GM21447 (cell line): Measurements from ENCODE around the gene ZNF391.
"Not testable (repeated sequence)": the region's sequence is repeated elsewhere in the genome, so short reads cannot be mapped to it uniquely, and the experiment has no call there.

ENCODE experiments used
- ATAC-seq: cut with Tn5 transposase; IDR thresholded peaks from one replicate; pipeline ENCODE4 v1.9.1; 2021; ENCODE audit not compliant: unreplicated experiment

ZNF391 gene

DNA sequence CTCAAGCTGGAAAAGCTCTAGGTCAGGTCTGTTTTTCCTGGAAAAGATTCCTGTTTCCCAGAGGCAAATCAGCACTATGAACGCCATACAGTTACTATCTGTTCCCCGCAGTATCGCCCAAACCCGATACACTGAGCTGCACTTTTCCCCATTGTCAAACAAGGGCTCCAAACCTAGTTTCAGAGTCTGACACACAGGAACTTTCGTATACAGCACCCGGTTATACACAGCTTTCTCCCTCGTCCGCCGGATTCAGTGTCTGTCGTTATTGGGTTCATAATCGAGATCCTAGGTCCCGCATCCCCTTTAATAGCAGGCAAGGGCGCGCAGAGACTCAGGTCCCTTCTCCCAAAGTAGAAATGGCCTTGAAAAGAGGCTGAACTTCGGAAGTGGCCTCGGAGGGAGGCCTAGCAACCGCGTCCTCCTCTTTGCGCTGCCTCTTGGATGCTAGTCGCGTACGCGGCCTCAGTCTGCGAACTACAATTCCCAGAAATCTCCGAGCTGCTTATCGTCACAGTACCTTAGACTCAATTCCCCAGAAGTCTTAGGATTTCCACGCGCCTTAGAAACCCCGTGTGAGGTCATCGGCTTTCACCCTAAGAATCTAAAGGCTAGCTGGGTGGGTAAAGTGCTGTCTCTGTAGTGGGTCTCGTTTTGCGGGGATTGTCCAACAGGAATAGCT is 34.2 kb downstream of the ZNF391 start:
- ATAC-seq = no peak

DNA sequence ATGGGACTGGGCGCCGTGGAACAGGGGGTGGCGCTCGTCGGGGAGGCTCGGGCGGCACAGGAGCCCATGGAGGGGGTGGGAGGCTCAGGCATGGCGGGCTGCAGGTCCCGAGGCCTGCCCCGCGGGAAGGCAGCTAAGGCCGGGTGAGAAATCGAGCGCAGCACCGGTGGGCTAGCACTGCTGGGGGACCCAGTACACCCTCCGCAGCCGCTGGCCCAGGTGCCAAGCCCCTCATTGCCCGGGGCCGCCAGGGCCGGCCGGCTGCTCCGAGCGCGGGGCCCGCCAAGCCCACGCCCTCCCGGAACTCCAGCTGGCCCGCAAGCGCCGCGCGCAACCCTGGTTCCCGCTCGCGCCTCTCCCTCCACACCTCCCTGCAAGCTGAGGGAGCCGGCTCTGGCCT is 36.3 kb downstream of the ZNF391 start:
- not testable (repeated sequence) for ATAC-seq

DNA sequence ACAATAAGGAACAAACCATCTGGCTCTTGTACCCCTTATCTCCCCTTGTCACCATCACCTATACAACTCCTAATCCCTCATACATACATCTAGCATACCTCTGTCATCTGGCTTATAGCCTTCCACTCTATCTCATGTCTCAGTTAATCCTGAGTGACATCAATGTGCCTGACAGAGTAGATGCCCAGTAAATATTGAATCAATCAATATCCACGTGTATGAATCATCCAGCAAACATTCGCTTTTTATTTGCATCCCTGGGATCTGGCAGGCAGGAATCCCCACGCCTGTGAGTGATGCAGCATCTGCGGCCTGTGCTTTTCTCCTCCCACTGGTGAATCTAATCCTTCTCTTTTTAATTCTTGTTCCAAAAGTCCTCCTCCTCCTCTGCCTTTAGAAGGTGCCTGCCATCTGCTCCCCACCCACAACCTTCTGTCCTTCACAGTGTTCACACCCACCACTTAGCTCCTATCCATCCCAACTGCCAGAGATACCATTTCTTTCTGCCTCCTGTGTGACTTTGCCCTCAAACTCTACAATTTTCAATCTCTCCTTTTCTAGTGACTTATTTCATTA is 37.6 kb downstream of the ZNF391 start:
- ATAC-seq = no peak

DNA sequence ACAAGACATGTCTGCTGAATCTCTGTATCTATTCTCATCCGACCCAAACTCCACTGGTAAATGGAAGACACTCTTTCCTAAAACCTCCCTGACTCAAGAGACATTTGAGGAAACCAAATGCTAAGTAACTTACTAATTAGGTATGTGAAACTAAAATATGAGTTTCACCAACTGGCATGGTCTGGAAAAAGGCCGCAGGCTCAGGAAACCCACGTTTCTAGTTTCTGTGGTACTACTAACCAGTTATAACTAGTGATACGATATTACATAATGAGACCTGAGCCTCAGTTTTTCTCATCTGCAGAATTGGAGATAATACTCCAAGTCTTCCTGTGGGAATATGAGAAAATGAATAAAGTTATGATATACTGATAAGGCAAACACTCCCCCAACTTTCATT is 39.9 kb downstream of the ZNF391 start:
- ATAC-seq = no peak

DNA sequence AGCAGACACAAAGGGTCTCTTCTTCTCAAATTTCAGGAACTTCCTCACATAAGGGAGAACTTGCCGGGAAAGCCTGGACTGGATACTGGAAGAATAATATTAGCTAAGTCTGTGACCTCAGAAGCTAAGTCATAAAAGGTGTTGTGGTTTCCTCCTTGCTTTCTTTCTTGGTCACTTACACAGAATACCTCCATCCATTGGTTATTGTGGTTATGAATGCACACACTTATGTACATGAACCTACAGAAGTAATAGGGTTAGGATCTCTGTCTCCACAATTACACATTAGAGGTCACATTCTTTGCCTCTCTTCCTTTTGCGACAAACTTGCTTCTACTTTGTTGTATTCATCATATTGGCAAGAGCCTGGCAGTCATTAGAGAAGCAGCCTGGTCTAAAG is 40.4 kb downstream of the ZNF391 start:
- ATAC-seq = no peak

DNA sequence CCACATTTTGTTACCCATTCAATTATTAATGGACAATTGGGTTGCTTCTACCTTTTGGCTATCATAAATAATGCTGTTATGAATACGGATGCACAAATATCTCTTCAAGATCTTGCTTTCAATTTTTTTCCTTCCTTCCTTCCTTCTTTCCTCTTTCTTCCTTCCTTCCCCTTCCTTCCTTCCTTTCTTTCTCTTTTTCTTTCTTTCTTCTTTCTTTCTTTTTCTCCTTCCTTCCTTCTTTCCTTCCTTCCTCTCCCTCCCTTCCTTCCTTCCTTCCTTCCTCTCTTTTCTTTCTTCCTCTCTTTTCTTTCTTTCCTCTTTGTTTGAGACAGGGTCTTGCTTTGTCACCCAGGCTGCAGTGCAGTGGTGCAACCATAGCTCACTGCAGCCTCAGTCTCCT is 45.2 kb downstream of the ZNF391 start:
- ATAC-seq = no peak

DNA sequence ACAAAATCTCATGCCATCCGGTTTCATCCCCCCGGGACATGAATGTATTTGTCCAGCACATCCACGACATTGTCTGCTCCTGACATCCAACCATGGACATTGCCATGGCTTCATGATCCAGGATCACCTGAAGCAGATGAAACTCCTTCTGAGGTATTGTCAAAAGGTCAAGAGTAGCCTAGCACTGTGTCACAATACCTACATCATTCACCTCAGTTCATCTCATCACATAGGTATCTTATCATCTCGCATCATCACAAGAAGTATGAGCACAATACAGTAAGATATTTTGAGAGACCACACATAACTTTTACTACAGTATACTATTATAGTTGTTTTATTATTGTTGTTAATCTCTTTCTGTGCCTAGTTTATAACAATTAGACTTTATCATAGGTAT is 50.8 kb downstream of the ZNF391 start:
- no peak for ATAC-seq

DNA sequence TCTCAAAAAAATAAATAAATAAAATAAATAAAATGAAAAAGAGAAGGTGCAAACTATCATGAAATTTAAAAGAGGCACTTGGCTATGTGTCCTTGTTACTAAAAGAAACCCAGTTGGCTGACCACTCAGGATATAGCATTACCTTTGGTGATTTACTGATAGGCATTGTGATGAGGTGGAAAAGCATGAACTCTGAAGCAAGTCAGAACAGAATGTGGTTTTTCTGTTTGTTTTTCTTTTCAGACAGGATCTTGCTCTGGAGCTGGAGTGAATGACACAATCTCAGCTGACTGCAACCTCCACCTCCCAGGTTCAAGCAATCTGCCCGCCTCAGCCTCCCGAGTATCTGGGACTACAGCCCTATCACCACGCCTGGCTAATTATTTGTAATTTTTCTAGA is 52.4 kb downstream of the ZNF391 start:
- ATAC-seq = no peak

DNA sequence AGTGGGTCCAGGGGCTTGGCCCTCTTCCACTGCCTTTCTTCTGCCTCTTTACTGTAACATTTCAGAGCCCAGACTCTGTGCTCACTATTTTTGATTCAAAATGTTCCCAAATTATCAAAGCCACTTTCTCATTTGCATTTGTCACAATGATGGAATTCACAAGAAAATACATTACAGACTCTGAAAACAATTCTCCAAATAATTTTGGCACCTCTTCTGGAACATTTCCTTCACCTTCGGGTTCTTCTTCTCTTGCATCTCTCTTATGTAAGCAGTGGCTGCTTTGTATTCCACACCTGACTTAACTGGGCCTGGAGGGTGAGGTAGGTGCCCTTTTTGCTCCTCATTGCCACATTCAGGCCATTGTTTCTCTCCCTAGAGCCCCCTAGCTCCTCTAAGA is 54.4 kb downstream of the ZNF391 start:
- no peak for ATAC-seq

DNA sequence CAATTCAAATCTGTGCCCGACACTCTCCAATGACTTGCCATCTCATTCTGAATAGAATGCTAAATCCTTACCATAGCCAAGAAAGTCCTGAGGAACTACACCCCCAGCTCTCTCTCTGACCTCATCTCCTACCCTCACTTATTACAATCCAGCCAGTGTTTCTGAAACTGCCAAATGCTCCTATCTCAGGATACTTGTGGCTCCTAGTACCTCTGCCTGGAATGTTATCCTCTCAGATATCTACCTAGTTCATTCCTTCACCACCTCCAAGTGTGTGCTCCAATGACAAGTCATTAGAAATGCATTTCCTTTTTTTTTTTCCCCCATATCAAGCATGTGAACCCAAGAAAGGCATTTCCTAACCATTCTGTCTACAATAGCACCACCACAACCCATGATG is 59.9 kb downstream of the ZNF391 start:
- no peak for ATAC-seq

DNA sequence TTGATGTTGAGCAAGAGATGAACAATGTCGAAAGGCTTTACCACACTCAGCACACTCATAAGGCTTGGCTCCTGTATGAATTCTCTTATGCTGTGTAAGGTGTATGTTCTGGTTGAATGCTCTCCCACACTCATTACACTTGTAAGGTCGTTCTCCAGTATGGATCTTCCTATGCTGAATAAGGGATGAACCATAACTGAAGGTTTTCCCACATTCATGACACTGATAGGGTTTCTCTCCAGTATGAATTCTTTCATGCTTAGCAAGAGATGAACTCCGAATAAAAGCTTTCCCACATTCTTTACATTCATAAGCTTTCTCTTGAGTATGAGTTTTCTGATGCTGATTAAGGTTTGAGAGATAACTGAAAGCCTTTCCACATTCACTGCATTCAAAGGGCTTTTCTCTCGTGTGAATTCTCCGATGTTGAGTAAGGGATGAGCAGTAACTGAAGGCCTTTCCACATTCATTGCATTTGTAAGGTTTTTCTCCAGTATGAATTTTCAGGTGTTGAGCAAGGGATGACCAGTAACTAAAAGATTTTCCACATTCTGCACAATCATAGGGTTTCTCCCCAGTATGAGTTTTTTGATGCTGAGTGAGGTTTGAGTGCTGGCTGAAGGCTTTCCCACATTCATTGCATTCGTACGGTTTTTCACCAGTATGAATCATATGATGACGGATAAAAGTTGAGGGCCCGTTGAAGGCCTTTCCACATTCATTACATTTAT is 63.3 kb downstream of the ZNF391 start:
- no peak for ATAC-seq

DNA sequence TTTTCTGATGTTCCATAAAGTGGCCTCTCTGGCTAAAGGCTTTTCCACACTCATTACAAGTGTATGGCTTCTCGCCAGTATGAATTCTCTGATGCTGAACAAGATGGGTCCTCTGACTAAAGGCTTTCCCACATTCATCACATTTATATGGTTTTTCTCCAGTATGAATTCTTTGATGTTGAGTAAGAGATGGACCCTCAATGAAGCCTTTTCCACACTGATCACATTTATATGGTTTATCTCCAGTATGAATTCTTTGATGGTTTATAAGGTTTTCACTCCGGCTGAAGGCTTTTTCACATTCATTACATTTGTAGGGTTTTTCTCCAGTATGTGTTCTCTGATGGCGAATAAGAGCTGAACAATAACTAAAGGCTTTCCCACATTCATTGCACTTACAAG is 63.9 kb downstream of the ZNF391 start:
- no peak for ATAC-seq
